ENCODE data around the gene MYDGF. TPM values are rescaled to one million over a fixed set of nuclear protein-coding genes. Genes with fewer than 3 reads are reported as not detected.
A peak's percentile ranks its signal among the peaks of the same experiment; 100 is the strongest.
"Not testable (repeated sequence)": the region's sequence is repeated elsewhere in the genome, so short reads cannot be mapped to it uniquely, and the experiment has no call there.

Gene MYDGF
- total RNA-seq, 1 donor from 2014 or later: 48.8 TPM

DNA sequence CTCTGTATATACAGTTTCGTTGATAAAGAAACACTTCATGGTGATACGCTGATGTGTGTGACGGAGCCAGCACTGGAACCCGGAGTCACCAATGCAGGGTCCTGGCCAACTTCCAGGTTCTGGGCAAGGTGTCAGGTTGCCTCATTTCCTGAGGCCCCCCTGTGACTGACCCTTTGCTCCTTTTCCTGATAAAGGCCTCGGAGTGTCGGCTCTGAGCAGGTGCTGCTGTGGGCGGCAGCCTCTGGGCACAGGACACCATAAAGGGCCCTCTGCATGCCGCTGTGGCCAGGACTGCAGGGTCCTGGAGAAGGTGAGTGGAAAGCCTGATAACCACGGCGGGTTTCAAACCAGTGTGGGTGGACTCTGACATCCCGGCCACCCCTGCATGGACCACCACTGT is 17.3 kb upstream of the MYDGF start:
- Mint-ChIP-seq H3K9me3 (no peaks in the 10 kb centered on the region), H3K36me3 (ENCODE audit: low read depth) (peaks cover 5% of the 10 kb centered on the region), H3K4me1 (no peaks in the 10 kb centered on the region), H3K27ac (ENCODE audit: unreplicated experiment) (no peak overlapping the region), H3K27me3 (ENCODE audit: low read depth) (no peaks in the 10 kb centered on the region), H3K4me3 (no peak overlapping the region)
- TF ChIP-seq, protein P1, sequence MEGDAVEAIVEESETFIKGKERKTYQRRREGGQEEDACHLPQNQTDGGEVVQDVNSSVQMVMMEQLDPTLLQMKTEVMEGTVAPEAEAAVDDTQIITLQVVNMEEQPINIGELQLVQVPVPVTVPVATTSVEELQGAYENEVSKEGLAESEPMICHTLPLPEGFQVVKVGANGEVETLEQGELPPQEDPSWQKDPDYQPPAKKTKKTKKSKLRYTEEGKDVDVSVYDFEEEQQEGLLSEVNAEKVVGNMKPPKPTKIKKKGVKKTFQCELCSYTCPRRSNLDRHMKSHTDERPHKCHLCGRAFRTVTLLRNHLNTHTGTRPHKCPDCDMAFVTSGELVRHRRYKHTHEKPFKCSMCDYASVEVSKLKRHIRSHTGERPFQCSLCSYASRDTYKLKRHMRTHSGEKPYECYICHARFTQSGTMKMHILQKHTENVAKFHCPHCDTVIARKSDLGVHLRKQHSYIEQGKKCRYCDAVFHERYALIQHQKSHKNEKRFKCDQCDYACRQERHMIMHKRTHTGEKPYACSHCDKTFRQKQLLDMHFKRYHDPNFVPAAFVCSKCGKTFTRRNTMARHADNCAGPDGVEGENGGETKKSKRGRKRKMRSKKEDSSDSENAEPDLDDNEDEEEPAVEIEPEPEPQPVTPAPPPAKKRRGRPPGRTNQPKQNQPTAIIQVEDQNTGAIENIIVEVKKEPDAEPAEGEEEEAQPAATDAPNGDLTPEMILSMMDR (conservative IDR thresholded peaks at IDR 0.05): no peak
- DNase-seq (ENCODE audit: low read depth, low spot score): no peak

DNA sequence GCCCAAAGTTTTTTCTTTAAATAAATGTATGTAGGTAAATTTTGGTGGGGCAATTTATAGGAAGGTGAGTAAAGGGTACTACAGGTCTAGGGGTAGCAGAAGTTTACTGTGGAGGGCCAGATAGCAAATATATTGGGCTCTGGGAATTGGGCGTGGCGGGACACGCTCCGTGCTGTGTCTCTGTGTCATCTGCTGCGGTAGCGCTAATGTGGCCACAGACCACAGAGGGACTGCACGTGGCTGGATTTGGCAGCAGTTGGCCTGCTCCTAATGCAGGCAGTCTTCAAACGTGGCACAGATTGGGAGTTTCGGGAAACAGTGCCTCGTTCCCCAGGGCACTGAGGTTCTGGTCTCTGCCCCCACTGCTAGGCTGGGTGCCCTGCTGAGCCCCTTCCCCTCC is 16.6 kb upstream of the MYDGF start:
- H3K27me3 Mint-ChIP-seq (ENCODE audit: low read depth): no peaks in the 10 kb centered on the region
- no peaks in the 10 kb centered on the region for H3K9me3 Mint-ChIP-seq
- H3K36me3 Mint-ChIP-seq (ENCODE audit: low read depth): peaks cover 5% of the 10 kb centered on the region
- no peaks in the 10 kb centered on the region for H3K4me1 Mint-ChIP-seq
- no peak overlapping the region for H3K27ac Mint-ChIP-seq (ENCODE audit: unreplicated experiment)
- TF ChIP-seq, protein P1 (conservative IDR thresholded peaks at IDR 0.05): no peak
- no peak for DNase-seq (ENCODE audit: low read depth, low spot score)
- no peak overlapping the region for H3K4me3 Mint-ChIP-seq

DNA sequence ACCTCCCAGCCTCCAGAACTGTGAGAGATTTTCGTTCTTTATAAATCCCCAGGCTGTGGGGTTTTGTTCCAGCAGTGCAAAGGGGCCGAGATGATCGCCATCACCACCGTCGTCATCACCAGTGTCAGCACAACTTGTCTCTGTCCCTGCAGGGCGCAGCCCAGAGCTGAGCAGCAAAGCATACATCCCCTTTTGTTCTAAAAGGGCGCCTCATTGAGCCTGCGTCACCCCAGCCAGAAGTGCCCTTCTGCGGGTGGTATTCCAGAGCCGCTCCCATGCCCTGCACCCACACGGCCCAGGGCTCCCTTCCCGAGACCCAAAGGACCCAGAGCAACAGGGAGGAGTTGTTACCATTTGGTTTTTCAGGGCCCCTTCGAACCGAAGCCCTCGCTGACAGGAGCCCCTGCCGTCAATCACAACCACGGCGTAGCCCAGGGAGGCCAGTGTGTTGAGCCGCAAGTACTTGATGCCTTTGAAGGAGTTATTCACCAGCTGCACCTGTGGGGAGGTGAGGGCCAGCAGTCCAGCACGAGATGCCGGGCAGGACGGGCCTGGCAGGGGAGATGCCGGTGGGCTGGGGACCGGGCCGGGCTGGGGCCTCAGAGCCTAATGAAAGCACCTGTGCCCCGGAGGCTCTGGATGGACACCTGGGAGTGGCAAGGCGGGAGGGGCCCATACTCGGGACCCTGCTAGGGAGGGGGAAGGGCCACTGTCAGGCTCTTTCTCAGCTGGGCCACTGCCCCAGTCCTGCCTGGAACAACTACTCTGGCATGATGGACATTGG is 14.4 kb upstream of the MYDGF start:
- DNase-seq (ENCODE audit: low read depth, low spot score): no peak

DNA sequence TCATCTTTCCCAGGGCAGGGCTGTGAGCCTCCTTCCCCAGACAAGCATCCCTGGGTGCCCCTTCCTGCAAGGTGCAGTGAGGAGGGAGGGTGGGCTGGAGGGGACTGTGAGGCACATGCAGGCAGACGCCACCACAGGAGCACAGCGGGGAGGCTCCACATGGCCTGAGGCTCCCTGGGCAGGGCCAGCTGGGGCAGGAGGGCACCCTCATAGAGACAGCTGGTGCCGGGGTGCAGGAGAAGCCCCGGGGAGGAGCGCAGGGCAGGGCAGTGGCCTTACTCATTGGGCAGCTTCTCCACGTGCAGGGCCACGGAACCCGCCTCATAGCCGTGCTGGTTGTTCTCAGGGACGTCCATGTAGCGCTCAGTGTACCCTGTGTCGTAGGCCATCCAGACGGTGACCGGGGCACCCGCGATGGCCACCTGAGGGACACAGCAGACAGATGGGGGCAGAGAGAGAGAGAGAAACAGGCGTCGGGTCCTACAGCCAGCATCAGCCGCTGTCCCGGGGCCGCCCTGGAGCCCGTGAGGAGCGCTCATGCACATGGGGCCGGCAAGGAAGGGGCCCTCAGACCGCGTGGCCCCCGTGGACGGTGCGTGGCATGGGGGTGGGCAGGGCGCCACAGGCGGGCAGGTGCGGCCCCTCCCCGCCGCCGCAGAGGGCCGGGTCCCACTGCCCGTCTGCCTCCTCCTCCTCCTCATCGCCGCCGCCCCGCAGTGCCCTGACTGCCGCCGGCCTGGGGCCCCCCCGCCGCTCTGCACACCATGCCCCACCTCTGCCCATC is 12.5 kb upstream of the MYDGF start:
- TF ChIP-seq, protein P1 (conservative IDR thresholded peaks at IDR 0.05): no peak
- no peaks in the 10 kb centered on the region for H3K9me3 Mint-ChIP-seq
- no peak overlapping the region for H3K27ac Mint-ChIP-seq (ENCODE audit: unreplicated experiment)
- H3K4me1 Mint-ChIP-seq: no peaks in the 10 kb centered on the region
- no peak overlapping the region for H3K4me3 Mint-ChIP-seq
- no peak for DNase-seq (ENCODE audit: low read depth, low spot score)
- H3K36me3 Mint-ChIP-seq (ENCODE audit: low read depth): peaks cover 2% of the 10 kb centered on the region
- H3K27me3 Mint-ChIP-seq (ENCODE audit: low read depth): no peaks in the 10 kb centered on the region

More for the DNA sequence above, 14.4 kb upstream of the MYDGF start:
- no peaks in the 10 kb centered on the region for H3K4me1 Mint-ChIP-seq
- no peaks in the 10 kb centered on the region for H3K9me3 Mint-ChIP-seq
- H3K27ac Mint-ChIP-seq (ENCODE audit: unreplicated experiment): peak overlapping the region; percentile 67
- TF ChIP-seq, protein P1 (conservative IDR thresholded peaks at IDR 0.05): no peak
- no peak overlapping the region for H3K4me3 Mint-ChIP-seq
- no peaks in the 10 kb centered on the region for H3K27me3 Mint-ChIP-seq (ENCODE audit: low read depth)
- peaks cover 2% of the 10 kb centered on the region for H3K36me3 Mint-ChIP-seq (ENCODE audit: low read depth)

DNA sequence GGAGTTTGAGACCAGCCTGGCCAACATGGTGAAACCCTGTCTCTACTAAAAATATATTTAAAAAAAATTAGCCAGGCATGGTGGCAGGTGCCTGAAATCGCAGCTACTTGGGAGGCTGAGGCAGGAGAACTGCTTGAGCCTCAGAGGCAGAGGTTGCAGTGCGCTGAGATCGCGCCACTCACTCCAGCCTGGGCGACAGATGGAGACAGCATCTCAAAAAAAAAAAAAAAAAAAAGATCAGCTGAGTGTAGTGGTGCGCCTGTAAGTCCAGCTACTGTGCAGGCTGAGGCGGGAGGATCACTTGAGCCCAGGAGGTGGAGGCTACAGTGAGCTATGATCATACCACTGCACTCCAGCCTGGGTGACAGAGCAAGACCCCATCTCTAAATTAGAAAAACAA is 9.9 kb upstream of the MYDGF start:
- DNase-seq (ENCODE audit: low read depth, low spot score); H3K4me1 Mint-ChIP-seq; H3K27ac Mint-ChIP-seq (ENCODE audit: unreplicated experiment); H3K27me3 Mint-ChIP-seq (ENCODE audit: low read depth); H3K36me3 Mint-ChIP-seq (ENCODE audit: low read depth); H3K4me3 Mint-ChIP-seq; H3K9me3 Mint-ChIP-seq: not testable (repeated sequence)

Measured in neural crest cell (in vitro differentiated cells).